ENCODE data around the gene KRT79.

The KRT79 gene

DNA sequence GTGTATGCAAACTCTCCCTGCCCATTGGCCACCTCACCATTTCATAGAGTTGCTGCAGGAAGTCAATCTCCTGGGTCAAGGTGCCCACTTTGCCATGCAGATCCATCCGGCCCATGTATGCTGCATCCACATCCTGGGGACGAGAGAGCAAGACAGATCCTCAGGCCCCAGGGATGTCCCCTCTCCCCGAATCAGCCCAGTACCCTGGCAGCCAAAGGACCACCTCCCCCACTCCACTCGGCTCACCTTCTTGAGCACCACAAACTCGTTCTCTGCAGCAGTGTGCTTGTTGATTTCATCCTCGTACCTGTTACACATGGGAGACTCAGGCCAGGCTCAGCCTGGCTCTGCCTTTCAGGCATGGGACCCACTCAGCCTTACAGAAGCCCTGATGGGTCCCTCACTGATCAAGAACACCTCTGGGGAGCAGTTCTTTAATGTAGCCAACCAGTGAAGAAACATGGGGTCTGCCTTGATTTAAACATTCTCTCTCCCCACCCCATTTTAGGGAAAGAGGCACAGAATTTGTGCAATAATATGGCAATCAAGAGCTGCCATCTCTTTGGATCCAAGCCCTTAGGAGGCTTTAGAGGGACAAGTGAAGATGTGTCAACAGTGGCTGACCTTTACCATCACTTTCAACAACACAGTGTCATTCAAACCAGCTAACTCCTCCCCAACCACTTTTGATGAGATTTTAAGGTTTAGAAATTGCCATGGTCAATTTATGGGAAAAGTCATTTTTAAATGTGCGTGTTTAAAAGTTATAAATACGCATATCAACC lies 3.9 kb downstream of the KRT79 start:
- Histone ChIP-seq H3K4me1 (ENCODE audit: control insufficient read depth in 1 of 2, insufficient read depth in 2 of 2, low read length in 2 of 2) (no peaks in the 10 kb centered on the region), H3K27me3 (ENCODE audit: low read depth, low read length) (no peaks in the 10 kb centered on the region), H3K27ac (ENCODE audit: low read length) (no peak overlapping the region), H3K9me3 (ENCODE audit: control insufficient read depth in 1 of 2, low read length in 2 of 2) (no peaks in the 10 kb centered on the region), H3K4me3 (ENCODE audit: low read depth in 1 of 2, low read length in 2 of 2) (no peak overlapping the region), H3K36me3 (ENCODE audit: control insufficient read depth in 1 of 2, insufficient read depth in 2 of 2, low read length in 2 of 2) (no peaks in the 10 kb centered on the region)

DNA sequence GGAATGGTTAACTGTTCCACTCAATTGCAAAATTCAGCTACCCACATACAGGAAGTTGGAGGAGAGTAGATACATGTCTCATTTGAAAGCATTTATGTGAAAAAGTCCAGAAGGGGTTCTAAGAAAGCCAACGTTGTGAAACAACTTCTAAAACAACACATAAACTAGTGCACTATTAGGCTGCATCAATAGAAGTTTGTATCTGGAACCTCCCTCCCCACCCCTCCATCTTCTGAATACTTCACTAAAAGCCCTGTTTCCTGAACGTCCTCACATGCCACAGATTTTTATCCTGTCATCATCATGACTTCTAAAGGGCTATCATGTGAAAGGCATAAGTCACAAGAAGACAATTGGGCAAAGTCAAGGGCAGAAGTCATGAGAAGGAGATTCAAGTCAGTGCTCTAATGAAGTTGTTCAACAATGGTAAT lies 5.5 kb downstream of the KRT79 start:
- H3K9me3 ChIP-seq (ENCODE audit: control insufficient read depth in 1 of 2, low read length in 2 of 2): no peaks in the 10 kb centered on the region

DNA sequence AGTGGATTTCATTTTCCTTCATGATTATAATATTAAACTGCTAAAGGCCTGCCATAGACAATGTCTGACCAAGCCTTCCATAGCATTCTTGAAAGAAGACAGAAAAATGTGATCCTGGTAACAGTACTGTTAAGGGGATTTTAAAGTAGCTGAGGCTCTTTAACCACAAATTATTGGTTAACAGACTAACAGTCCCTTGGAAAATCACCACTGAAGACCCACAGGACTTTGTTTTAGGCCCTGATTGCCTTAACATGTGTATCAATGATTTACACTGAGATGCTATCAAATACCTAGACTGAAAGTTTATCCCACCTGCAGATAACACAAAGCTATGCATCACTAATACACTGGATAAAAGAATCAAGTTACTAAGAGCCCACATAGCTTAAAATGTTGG lies 6.0 kb downstream of the KRT79 start:
- H3K9me3 ChIP-seq (ENCODE audit: control insufficient read depth in 1 of 2, low read length in 2 of 2): no peaks in the 10 kb centered on the region
- H3K4me1 ChIP-seq (ENCODE audit: control insufficient read depth in 1 of 2, insufficient read depth in 2 of 2, low read length in 2 of 2): no peaks in the 10 kb centered on the region
- no peaks in the 10 kb centered on the region for H3K36me3 ChIP-seq (ENCODE audit: control insufficient read depth in 1 of 2, insufficient read depth in 2 of 2, low read length in 2 of 2)
- no peaks in the 10 kb centered on the region for H3K27me3 ChIP-seq (ENCODE audit: low read depth, low read length)
- no peak overlapping the region for H3K27ac ChIP-seq (ENCODE audit: low read length)
- no peak overlapping the region for H3K4me3 ChIP-seq (ENCODE audit: low read depth in 1 of 2, low read length in 2 of 2)

More for the DNA sequence above, 5.5 kb downstream of the KRT79 start:
- Histone ChIP-seq H3K27ac (ENCODE audit: low read length) (no peak overlapping the region), H3K36me3 (ENCODE audit: control insufficient read depth in 1 of 2, insufficient read depth in 2 of 2, low read length in 2 of 2) (no peaks in the 10 kb centered on the region), H3K4me1 (ENCODE audit: control insufficient read depth in 1 of 2, insufficient read depth in 2 of 2, low read length in 2 of 2) (no peaks in the 10 kb centered on the region), H3K4me3 (ENCODE audit: low read depth in 1 of 2, low read length in 2 of 2) (no peak overlapping the region), H3K27me3 (ENCODE audit: low read depth, low read length) (no peaks in the 10 kb centered on the region)

DNA sequence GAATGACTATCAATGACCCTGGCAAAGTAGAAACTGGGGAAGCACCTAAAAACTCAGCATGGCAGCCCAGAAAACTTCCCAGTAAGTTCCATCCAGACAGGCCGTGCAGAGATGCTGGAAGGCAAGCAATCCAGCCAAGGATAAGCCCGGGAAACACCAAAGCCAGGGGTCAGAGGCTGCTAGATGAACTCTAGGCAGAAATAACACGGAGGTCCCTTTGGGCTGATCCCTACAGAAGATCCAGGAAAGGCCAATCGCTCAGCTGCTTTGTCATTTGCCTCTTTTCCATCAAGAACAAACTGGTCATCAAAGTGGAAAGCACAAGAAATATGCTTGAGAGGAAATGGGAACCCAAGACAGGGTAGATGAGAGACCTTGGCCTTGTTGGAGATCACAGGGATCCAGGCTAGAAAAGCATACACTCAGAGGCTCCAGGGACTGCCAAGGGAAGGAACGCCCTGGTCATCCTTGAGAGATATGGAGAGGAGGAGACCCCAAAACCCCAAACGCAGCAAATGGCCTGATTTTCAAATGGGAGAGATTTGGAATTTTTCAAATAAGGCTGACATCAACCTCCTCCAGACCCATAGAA lies 6.5 kb downstream of the KRT79 start:
- Histone ChIP-seq H3K27ac (ENCODE audit: low read length) (no peak overlapping the region), H3K27me3 (ENCODE audit: low read depth, low read length) (no peaks in the 10 kb centered on the region), H3K4me3 (ENCODE audit: low read depth in 1 of 2, low read length in 2 of 2) (no peak overlapping the region), H3K36me3 (ENCODE audit: control insufficient read depth in 1 of 2, insufficient read depth in 2 of 2, low read length in 2 of 2) (no peaks in the 10 kb centered on the region), H3K9me3 (ENCODE audit: control insufficient read depth in 1 of 2, low read length in 2 of 2) (no peaks in the 10 kb centered on the region), H3K4me1 (ENCODE audit: control insufficient read depth in 1 of 2, insufficient read depth in 2 of 2, low read length in 2 of 2) (no peaks in the 10 kb centered on the region)

DNA sequence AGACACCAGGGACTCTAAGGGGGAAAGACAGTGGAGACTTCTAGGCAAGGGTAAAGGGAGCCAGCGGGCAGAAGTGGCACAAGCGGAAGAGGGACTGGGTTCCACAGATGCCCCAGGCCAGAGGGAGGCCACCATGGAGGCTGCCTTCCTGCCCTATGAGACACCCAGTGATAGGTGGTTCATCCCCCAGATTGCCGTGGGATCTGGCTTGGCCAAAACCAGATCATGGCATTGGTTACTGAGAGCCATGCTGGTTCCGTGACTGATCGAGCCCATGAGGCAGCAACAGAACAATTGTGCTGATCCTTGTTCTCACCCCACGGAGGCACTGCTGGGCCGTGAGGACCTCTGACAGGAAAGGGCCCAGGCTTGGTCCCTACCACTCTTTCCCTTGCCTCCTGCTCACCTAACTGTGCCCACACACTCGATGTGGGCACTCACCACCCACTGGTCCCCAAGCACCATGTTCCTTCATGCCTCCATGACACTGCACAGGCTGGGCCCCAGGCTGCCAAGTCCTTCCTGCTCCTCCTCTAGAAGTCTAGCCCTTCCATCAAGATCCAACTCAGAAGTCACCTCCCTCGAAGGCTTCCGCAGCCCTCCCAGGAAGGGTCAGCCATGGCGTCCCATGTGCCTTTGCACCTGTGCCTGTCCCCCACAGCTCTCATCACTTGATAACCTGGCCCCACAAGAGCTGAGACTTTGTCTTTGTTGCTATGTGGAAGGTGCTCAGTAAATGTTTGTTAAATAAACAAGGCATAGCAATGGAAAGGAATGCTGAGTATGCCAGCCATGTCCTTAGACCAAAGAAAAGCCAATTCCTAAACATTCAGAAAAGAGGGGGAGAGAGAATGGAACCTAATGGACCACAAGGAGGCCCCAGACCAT lies 7.3 kb downstream of the KRT79 start:
- no peaks in the 10 kb centered on the region for H3K27me3 ChIP-seq (ENCODE audit: low read depth, low read length)
- no peak overlapping the region for H3K27ac ChIP-seq (ENCODE audit: low read length)
- no peaks in the 10 kb centered on the region for H3K9me3 ChIP-seq (ENCODE audit: control insufficient read depth in 1 of 2, low read length in 2 of 2)
- H3K36me3 ChIP-seq (ENCODE audit: control insufficient read depth in 1 of 2, insufficient read depth in 2 of 2, low read length in 2 of 2): no peaks in the 10 kb centered on the region
- H3K4me1 ChIP-seq (ENCODE audit: control insufficient read depth in 1 of 2, insufficient read depth in 2 of 2, low read length in 2 of 2): no peaks in the 10 kb centered on the region
- H3K4me3 ChIP-seq (ENCODE audit: low read depth in 1 of 2, low read length in 2 of 2): no peak overlapping the region

DNA sequence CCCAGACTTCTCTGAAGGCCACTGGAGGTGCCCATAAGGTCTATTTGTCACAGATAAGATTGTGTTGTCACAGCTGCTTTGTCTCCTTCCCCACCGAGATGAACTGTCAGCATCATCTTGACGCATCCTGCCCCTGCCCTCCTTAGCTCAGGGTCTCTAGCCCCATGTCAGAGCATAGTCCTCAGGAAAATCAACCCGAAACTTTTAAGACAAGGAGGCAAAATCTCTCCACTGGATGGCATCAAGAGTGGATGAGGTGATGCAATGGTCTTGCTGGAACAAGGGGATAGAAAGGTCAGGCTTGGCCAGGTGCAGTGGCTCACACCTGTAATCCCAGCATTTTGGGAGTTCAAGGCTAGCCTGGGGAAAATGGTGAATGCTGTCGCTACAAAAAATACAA lies 8.2 kb downstream of the KRT79 start:
- no peaks in the 10 kb centered on the region for H3K4me1 ChIP-seq (ENCODE audit: control insufficient read depth in 1 of 2, insufficient read depth in 2 of 2, low read length in 2 of 2)
- no peaks in the 10 kb centered on the region for H3K36me3 ChIP-seq (ENCODE audit: control insufficient read depth in 1 of 2, insufficient read depth in 2 of 2, low read length in 2 of 2)
- no peak overlapping the region for H3K4me3 ChIP-seq (ENCODE audit: low read depth in 1 of 2, low read length in 2 of 2)
- no peaks in the 10 kb centered on the region for H3K9me3 ChIP-seq (ENCODE audit: control insufficient read depth in 1 of 2, low read length in 2 of 2)
- no peak overlapping the region for H3K27ac ChIP-seq (ENCODE audit: low read length)
- H3K27me3 ChIP-seq (ENCODE audit: low read depth, low read length): no peaks in the 10 kb centered on the region

DNA sequence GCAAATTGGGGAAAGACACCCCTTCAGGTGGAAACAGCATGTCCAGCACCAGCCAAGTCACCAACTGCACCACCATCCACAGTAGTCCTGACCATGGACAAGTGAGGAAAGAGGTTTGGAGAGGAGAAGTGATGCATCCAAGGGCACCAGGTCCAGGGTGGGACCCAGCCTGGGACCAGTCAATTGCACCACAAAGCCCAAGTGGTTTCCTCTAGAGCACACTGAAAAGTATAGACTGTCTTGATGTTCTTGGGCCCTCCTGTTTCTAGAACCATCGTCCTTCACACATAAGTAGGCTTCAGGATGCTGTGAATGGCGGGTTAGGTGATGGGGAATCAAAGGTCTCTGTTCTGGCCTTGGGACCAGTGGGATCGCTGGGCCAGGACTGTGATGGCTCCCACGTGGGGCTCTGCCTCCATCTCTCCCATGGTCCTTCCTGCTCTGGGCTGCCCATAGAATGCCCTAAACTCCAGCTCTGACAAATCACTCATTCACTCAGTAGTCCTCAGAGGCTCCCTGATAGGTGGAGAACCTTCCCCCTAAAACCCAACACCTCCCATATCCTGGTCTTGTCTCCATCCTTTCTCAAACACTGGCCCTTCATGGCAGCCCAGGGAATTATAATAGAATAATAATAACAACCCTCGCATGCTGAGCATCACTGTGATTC lies 9.2 kb downstream of the KRT79 start:
- no peaks in the 10 kb centered on the region for H3K9me3 ChIP-seq (ENCODE audit: control insufficient read depth in 1 of 2, low read length in 2 of 2)
- no peaks in the 10 kb centered on the region for H3K36me3 ChIP-seq (ENCODE audit: control insufficient read depth in 1 of 2, insufficient read depth in 2 of 2, low read length in 2 of 2)
- no peak overlapping the region for H3K27ac ChIP-seq (ENCODE audit: low read length)
- no peak overlapping the region for H3K4me3 ChIP-seq (ENCODE audit: low read depth in 1 of 2, low read length in 2 of 2)
- no peaks in the 10 kb centered on the region for H3K4me1 ChIP-seq (ENCODE audit: control insufficient read depth in 1 of 2, insufficient read depth in 2 of 2, low read length in 2 of 2)
- H3K27me3 ChIP-seq (ENCODE audit: low read depth, low read length): no peaks in the 10 kb centered on the region

DNA sequence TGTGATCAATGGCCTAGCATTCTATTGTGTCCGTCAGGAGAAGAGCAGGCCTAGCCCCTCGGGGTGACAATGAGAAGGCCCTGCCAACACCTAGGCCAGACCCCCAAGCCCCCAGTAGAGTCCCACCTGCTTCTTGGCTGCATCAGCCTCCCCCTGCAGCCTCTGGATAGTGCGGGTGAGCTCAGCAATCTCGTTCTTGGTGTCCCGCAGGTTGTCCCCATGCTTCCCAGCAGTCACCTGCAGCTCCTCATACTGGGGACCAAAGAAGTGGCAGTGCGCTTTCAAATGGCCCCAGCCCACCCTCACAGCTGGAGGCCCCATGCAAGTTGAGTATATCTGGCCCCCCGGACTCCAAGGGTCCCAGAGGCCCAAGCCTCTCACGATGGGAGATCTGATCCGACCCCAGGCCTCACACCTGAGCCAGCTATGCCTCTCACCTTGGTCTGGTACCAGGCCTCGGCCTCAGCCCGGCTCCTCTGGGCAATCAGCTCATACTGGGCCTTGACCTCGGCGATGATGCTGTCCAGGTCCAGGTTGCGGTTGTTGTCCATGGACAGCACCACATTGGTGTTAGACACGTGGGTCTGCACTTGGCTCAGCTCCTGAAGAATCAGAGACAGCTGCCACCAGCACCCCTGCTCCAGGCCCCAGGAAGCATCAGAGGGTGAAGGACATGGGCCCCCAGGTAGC lies 10.2 kb downstream of the KRT79 start:
- no peaks in the 10 kb centered on the region for H3K4me1 ChIP-seq (ENCODE audit: control insufficient read depth in 1 of 2, insufficient read depth in 2 of 2, low read length in 2 of 2)
- no peaks in the 10 kb centered on the region for H3K27me3 ChIP-seq (ENCODE audit: low read depth, low read length)
- no peaks in the 10 kb centered on the region for H3K36me3 ChIP-seq (ENCODE audit: control insufficient read depth in 1 of 2, insufficient read depth in 2 of 2, low read length in 2 of 2)
- no peak overlapping the region for H3K27ac ChIP-seq (ENCODE audit: low read length)
- no peaks in the 10 kb centered on the region for H3K9me3 ChIP-seq (ENCODE audit: control insufficient read depth in 1 of 2, low read length in 2 of 2)
- no peak overlapping the region for H3K4me3 ChIP-seq (ENCODE audit: low read depth in 1 of 2, low read length in 2 of 2)

DNA sequence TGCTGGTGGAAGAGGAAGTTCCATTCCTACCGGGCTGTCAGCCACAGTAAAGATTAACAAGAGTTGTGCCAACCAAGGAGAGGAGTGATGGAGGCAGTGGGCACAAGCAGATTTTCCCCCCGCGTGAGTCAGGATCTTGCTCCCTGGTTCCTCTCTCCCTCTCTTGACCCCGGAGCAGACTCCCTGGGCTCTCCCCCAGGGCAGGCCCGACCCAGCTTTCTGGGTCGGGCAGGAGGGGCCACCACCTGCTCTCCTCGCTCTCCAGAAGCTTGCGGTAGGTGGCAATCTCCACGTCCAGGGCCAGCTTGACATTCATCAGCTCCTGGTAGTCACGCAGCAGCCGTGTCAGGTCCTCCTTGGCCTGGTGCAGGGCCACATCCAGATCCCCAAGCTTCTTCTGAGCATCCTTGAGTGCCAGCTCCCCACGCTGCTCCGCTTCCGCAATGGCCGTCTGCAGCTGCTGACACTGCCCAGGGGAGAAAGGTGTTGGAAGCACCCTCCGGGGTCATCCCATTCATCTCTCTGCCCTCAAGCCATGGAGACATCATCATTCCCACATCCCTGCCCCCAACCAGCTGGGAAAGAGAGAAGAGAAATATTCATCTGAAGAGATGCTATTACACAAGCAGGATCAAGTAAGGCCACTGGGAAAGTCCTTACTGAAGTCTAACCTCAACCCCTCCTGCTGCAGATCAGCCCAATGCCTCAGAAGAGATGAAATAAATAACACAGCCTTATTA lies 11.2 kb downstream of the KRT79 start:
- Histone ChIP-seq H3K4me1 (ENCODE audit: control insufficient read depth in 1 of 2, insufficient read depth in 2 of 2, low read length in 2 of 2) (no peaks in the 10 kb centered on the region), H3K4me3 (ENCODE audit: low read depth in 1 of 2, low read length in 2 of 2) (no peak overlapping the region), H3K9me3 (ENCODE audit: control insufficient read depth in 1 of 2, low read length in 2 of 2) (no peaks in the 10 kb centered on the region), H3K36me3 (ENCODE audit: control insufficient read depth in 1 of 2, insufficient read depth in 2 of 2, low read length in 2 of 2) (no peaks in the 10 kb centered on the region), H3K27me3 (ENCODE audit: low read depth, low read length) (no peaks in the 10 kb centered on the region), H3K27ac (ENCODE audit: low read length) (no peak overlapping the region)

DNA sequence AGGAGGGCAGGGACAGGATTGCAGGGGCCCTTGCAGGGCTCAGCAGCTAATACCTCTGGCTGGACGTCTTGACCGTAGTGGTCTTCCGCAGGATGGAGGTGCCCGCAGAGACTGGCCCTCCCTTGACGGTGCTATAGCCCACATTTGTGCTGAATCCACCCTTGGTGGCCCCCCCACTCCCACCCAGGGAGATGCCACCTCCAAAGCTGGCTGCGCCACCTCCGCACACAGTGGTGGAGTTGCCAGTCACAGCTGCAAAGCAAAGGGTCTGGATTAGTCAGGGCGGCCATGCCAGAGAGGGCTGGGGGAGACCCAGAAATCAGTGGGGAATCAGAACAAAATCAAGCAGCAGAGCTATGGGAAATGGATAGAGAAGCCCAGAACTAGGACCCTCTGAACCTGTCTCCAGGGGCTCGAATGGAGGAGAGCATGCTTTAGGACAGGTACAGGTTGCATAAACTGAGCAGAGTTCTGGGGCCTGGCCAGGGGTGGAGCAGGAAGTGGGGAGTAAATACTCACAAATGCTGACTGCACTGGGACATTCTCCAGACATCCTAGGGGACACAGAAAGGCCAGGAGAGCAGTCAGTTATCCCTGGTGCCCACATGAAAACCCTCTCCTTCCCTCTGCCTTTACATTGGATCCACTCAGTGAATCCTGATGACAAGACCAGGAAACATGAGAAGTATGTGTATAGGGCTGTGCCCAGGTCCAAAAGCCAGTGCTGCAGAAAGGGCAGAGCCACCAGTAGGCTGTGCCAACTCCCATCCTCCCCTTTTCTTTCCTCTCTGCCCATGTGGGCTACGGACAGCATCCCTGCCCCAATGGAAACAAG lies 12.1 kb downstream of the KRT79 start:
- H3K9me3 ChIP-seq (ENCODE audit: control insufficient read depth in 1 of 2, low read length in 2 of 2): no peaks in the 10 kb centered on the region
- H3K36me3 ChIP-seq (ENCODE audit: control insufficient read depth in 1 of 2, insufficient read depth in 2 of 2, low read length in 2 of 2): no peaks in the 10 kb centered on the region
- no peaks in the 10 kb centered on the region for H3K4me1 ChIP-seq (ENCODE audit: control insufficient read depth in 1 of 2, insufficient read depth in 2 of 2, low read length in 2 of 2)
- H3K27me3 ChIP-seq (ENCODE audit: low read depth, low read length): no peaks in the 10 kb centered on the region
- H3K4me3 ChIP-seq (ENCODE audit: low read depth in 1 of 2, low read length in 2 of 2): no peak overlapping the region
- H3K27ac ChIP-seq (ENCODE audit: low read length): no peak overlapping the region

All from muscle layer of duodenum (tissue), 2 donors.